GM23338 (cell line): ENCODE data around the gene CCDC196.

Experiments used
- CREB1 ChIP-seq: fragments of 250-450 bp; sonication (Bioruptor Pico); IDR thresholded peaks from 2 replicates; pipeline ENCODE4 v1.5.0; 2020; ENCODE audit warnings: low read depth, mild to moderate bottlenecking, moderate library complexity
- EZH2 ChIP-seq: fragments of 200-600 bp; sonication (generic); IDR thresholded peaks from one replicate; pipeline ENCODE4 v1.8.0; 2017; ENCODE audit warnings: antibody characterized with exemption, mild to moderate bottlenecking, low read depth; ENCODE audit not compliant: unreplicated experiment
- EZH2phosphoT487 ChIP-seq: fragments of 200-600 bp; sonication (generic); IDR thresholded peaks from one replicate; pipeline ENCODE4 v1.8.1; 2018; ENCODE audit warnings: antibody characterized with exemption; ENCODE audit not compliant: unreplicated experiment
- POLR2AphosphoS5 ChIP-seq: IDR thresholded peaks from 2 replicates; pipeline ENCODE4 v1.6.1; 2016; ENCODE audit warnings: antibody characterized with exemption, low read depth
- TF ChIP-seq, protein P1 (sequence below): IDR thresholded peaks from one replicate; pipeline ENCODE4 v1.6.1; 2018; ENCODE audit warnings: antibody characterized with exemption; ENCODE audit not compliant: unreplicated experiment
- TF ChIP-seq, protein P2 (sequence below), 2 experiments: fragments of 200-600 bp in 1 of 2; sonication (generic) in 1 of 2; conservative IDR thresholded peaks; 2 replicates each; pipeline versions ENCODE4 v1.5.1 to v1.6.1; 2016 to 2017; ENCODE audit warnings: antibody characterized with exemption in 2 of 2, low read depth in 2 of 2, mild to moderate bottlenecking in 2 of 2, moderate library complexity in 1 of 2
- TF ChIP-seq, protein P3 (sequence below): fragments of 250-450 bp; sonication (Bioruptor Pico); IDR thresholded peaks from 2 replicates; pipeline ENCODE4 v1.5.0; 2020; ENCODE audit warnings: mild to moderate bottlenecking, moderate library complexity

DNA sequence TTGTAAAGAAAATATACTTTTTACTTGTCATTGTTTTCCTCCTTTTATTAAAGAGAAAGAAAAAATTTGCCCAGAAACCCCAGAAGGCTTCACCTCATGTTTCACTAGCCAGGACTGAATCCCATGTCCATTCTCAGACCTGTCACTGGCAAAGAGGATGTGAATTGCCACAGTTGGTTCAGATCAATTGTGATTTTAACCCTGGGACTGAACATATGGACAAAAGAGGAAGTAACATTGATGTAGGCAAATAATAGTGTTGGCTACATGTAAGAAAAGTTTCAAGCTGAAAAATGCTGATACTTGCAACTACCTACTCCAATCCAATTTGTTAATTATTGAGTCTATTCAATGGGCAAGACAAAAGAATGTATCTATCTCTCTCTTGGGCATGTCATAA, 8.6 kb upstream of the CCDC196 start:
- TF ChIP-seq, protein P1, sequence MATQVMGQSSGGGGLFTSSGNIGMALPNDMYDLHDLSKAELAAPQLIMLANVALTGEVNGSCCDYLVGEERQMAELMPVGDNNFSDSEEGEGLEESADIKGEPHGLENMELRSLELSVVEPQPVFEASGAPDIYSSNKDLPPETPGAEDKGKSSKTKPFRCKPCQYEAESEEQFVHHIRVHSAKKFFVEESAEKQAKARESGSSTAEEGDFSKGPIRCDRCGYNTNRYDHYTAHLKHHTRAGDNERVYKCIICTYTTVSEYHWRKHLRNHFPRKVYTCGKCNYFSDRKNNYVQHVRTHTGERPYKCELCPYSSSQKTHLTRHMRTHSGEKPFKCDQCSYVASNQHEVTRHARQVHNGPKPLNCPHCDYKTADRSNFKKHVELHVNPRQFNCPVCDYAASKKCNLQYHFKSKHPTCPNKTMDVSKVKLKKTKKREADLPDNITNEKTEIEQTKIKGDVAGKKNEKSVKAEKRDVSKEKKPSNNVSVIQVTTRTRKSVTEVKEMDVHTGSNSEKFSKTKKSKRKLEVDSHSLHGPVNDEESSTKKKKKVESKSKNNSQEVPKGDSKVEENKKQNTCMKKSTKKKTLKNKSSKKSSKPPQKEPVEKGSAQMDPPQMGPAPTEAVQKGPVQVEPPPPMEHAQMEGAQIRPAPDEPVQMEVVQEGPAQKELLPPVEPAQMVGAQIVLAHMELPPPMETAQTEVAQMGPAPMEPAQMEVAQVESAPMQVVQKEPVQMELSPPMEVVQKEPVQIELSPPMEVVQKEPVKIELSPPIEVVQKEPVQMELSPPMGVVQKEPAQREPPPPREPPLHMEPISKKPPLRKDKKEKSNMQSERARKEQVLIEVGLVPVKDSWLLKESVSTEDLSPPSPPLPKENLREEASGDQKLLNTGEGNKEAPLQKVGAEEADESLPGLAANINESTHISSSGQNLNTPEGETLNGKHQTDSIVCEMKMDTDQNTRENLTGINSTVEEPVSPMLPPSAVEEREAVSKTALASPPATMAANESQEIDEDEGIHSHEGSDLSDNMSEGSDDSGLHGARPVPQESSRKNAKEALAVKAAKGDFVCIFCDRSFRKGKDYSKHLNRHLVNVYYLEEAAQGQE: no peak
- TF ChIP-seq, protein P2, sequence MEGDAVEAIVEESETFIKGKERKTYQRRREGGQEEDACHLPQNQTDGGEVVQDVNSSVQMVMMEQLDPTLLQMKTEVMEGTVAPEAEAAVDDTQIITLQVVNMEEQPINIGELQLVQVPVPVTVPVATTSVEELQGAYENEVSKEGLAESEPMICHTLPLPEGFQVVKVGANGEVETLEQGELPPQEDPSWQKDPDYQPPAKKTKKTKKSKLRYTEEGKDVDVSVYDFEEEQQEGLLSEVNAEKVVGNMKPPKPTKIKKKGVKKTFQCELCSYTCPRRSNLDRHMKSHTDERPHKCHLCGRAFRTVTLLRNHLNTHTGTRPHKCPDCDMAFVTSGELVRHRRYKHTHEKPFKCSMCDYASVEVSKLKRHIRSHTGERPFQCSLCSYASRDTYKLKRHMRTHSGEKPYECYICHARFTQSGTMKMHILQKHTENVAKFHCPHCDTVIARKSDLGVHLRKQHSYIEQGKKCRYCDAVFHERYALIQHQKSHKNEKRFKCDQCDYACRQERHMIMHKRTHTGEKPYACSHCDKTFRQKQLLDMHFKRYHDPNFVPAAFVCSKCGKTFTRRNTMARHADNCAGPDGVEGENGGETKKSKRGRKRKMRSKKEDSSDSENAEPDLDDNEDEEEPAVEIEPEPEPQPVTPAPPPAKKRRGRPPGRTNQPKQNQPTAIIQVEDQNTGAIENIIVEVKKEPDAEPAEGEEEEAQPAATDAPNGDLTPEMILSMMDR (conservative IDR thresholded peaks at IDR 0.05; ENCODE audit: low read depth in 2 of 2): no peak
- TF ChIP-seq EZH2 (no peak), POLR2AphosphoS5 (no peak), EZH2phosphoT487 (no peak), CREB1 (CRISPR knock-in tag) (no peak)
- TF ChIP-seq, protein P3, sequence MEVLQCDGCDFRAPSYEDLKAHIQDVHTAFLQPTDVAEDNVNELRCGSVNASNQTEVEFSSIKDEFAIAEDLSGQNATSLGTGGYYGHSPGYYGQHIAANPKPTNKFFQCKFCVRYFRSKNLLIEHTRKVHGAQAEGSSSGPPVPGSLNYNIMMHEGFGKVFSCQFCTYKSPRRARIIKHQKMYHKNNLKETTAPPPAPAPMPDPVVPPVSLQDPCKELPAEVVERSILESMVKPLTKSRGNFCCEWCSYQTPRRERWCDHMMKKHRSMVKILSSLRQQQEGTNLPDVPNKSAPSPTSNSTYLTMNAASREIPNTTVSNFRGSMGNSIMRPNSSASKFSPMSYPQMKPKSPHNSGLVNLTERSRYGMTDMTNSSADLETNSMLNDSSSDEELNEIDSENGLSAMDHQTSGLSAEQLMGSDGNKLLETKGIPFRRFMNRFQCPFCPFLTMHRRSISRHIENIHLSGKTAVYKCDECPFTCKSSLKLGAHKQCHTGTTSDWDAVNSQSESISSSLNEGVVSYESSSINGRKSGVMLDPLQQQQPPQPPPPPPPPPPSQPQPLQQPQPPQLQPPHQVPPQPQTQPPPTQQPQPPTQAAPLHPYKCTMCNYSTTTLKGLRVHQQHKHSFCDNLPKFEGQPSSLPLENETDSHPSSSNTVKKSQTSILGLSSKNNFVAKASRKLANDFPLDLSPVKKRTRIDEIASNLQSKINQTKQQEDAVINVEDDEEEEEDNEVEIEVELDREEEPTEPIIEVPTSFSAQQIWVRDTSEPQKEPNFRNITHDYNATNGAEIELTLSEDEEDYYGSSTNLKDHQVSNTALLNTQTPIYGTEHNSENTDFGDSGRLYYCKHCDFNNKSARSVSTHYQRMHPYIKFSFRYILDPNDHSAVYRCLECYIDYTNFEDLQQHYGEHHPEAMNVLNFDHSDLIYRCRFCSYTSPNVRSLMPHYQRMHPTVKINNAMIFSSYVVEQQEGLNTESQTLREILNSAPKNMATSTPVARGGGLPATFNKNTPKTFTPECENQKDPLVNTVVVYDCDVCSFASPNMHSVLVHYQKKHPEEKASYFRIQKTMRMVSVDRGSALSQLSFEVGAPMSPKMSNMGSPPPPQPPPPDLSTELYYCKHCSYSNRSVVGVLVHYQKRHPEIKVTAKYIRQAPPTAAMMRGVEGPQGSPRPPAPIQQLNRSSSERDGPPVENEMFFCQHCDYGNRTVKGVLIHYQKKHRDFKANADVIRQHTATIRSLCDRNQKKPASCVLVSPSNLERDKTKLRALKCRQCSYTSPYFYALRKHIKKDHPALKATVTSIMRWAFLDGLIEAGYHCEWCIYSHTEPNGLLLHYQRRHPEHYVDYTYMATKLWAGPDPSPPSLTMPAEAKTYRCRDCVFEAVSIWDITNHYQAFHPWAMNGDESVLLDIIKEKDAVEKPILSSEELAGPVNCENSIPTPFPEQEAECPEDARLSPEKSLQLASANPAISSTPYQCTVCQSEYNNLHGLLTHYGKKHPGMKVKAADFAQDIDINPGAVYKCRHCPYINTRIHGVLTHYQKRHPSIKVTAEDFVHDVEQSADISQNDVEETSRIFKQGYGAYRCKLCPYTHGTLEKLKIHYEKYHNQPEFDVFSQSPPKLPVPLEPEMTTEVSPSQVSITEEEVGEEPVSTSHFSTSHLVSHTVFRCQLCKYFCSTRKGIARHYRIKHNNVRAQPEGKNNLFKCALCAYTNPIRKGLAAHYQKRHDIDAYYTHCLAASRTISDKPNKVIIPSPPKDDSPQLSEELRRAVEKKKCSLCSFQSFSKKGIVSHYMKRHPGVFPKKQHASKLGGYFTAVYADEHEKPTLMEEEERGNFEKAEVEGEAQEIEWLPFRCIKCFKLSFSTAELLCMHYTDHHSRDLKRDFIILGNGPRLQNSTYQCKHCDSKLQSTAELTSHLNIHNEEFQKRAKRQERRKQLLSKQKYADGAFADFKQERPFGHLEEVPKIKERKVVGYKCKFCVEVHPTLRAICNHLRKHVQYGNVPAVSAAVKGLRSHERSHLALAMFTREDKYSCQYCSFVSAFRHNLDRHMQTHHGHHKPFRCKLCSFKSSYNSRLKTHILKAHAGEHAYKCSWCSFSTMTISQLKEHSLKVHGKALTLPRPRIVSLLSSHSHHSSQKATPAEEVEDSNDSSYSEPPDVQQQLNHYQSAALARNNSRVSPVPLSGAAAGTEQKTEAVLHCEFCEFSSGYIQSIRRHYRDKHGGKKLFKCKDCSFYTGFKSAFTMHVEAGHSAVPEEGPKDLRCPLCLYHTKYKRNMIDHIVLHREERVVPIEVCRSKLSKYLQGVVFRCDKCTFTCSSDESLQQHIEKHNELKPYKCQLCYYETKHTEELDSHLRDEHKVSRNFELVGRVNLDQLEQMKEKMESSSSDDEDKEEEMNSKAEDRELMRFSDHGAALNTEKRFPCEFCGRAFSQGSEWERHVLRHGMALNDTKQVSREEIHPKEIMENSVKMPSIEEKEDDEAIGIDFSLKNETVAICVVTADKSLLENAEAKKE (CRISPR knock-in tag): no peak
